Measurements from ENCODE around the gene ACY1.
"Not testable (repeated sequence)": the region's sequence is repeated elsewhere in the genome, so short reads cannot be mapped to it uniquely, and the experiment has no call there.

The ACY1 gene

GRCh38 chr3:51983578-51984268 lies 388 bp downstream of the ACY1 start:
- no peak for DNase-seq (ENCODE audit: low read depth)

- no peak for DNase-seq (ENCODE audit: low read depth)
These were observed 923 bp downstream of the ACY1 start for GRCh38 chr3:51984269-51984647.

DNA sequence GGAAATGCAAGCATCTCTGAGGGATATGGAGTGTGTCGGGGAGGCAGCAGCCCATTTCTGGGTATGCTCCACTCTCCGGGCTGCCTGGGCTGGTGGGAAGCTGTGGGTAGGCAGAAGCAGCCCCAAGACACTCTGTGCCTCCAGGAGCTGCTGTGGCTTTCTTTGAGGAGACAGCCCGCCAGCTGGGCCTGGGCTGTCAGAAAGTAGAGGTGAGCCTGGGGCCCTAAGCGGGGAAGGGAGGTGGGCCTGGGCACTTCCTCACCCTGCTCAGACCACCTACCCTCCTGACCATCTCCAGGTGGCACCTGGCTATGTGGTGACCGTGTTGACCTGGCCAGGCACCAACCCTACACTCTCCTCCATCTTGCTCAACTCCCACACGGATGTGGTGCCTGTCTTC lies 1.7 kb downstream of the ACY1 start:
- no peak for DNase-seq (ENCODE audit: low read depth)

GRCh38 chr3:51986010-51986947 lies 2.9 kb downstream of the ACY1 start:
- no peak for DNase-seq (ENCODE audit: low read depth)

- no peak for DNase-seq (ENCODE audit: low read depth)
These were observed 4.2 kb downstream of the ACY1 start for GRCh38 chr3:51987568-51987967.

GRCh38 chr3:51988286-51989146 lies 5.2 kb downstream of the ACY1 start:
- DNase-seq (ENCODE audit: low read depth), result no peak

DNA sequence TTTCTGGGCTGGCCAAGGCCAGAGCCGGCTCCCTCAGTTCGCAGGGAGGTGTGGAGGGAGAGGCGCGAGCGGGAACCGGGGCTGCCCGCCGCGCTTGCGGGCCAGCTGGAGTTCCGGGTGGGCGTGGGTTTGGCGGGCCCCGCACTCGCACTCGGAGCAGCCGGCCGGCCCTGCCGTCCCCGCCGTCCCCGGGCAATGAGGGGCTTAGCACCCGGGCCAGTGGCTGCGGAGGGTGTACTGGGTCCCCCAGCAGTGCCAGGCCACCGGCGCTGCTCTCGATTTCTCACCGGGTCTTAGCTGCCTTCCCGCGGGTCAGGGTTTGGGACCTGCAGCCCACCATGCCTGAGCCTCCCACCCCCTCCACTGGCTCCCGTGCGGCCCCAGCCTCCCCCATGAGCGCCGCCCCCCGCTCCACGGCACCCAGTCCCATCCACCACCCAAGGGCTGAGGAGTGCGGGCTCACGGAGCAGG lies 7.2 kb downstream of the ACY1 start:
- not testable (repeated sequence) for DNase-seq (ENCODE audit: low read depth)

DNA sequence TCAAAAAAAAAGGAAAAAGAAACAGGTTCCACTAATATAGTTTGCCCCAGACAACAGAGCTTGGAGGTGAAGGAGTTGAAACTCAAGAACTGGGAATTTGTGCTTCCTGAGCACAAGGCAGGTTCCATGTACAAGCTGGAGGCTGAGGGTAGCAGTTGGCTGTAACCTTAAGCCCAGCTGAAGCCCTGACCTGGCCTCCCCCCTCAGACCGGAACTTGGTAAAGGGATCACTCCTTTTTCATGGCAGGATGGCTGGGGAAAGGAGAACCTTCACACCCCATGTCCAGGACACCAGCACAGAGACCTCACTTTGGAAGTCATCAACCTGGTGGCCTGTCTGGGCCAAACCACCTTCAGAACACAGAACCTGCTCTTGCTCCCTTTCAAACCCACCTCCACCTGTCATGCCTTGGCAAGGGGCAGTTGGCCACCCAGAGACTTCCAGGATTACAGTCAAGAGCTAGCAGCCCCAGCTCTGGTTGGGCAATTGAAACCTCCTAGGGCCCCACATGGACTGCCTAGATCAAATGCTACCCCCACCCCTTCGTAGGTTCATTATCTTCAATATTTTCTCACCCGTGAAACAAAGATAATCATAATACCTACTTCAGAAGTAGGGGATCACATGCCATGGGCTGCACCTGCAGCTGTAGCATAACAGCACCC lies 8.8 kb downstream of the ACY1 start:
- no peak for DNase-seq (ENCODE audit: low read depth)

DNA sequence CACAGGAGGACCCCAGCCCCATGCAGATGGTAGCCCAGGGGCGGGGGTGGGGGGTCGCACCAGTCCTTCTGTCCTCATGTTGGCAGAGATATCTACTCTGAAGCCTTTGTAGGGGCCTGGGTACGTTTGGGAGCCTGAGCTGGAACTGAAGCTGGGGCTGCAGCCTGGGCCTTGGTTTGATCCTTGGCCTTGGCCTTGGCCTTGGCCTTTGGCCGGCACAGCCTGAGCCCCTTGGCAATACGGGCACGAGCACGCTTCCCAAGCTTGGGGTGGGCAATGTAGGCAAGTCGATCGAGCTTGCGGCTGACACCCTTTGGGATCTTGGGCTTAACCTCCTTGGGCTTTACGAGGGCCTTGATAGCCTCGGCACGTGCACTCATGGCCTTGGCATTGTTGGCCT lies 10.3 kb downstream of the ACY1 start:
- DNase-seq (ENCODE audit: low read depth), result not testable (repeated sequence)

- DNase-seq (ENCODE audit: low read depth), result no peak
These were observed 11.2 kb downstream of the ACY1 start for GRCh38 chr3:51994530-51994929.

- peak; percentile 82 for DNase-seq (ENCODE audit: low read depth)
These were observed 12.2 kb downstream of the ACY1 start, which contains the start of gene RPL29 for GRCh38 chr3:51995346-51996163. Gene RPL29 (minus strand): TSS chr3:51995895. CDS start chr3:51995461, 434 bp downstream.

GRCh38 chr3:51997172-51997571 lies 13.8 kb downstream of the ACY1 start:
- no peak for DNase-seq (ENCODE audit: low read depth)

DNA sequence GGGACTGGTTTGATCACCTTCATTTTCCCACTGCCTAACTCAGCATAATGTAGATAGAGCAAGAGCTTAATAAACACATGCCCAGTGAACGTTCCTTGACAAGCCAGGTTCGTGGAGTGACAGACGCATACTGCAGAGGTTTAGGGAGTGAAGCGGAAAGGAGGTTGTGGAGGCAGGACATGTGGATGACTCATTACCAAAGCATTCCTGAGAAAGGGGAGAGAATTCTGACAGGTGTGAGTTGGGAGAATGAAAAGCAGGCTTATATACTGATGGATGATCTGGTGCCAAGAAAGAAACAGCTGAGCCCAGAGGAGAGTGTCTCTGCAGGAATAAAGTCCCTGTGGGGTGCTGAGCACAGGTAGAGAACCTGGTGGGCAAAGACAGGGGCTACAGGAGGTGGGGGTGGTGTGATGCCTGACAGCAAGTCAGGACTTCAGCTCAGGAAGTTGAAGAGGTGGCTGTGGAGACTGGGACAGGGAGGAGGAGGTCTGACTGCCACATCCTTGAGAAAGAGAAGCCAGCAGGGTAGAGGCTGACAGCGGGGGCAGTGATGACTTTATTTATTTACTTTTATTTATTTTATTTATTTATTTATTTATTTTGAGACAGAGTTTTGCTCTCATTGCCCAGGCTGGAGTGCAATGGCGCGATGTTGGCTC lies 14.7 kb downstream of the ACY1 start:
- no peak for DNase-seq (ENCODE audit: low read depth)

GRCh38 chr3:51998774-51999173 lies 15.4 kb downstream of the ACY1 start:
- no peak for DNase-seq (ENCODE audit: low read depth)

- DNase-seq (ENCODE audit: low read depth), result no peak
These were observed 16.5 kb downstream of the ACY1 start for GRCh38 chr3:51999846-52000245.

DNA sequence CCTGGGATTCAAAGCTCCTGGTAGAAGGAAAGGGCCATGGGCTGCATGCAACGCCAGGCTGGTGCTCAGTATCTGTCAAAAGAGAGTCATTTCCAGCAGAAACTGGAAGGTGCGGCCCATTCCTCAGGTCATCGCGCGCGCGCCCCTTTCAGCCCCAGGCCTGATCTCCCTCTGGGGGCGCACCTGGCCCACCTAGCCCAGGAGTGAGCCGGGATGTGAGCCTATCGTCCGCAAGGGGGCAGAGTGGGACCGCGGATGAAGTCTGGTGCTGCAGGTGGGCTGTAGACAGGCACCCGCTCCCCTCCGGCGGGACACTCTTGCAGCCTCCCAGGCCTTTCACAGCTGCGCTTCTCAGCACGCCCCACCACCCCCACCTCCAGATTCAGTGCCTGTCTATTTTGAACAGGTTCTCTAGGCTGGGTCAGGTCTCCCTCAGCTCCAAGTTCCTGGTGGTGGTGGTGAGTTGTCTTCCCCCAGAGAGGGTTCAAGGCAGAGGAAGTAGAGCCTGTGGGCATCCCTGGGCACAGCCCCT lies 18.2 kb downstream of the ACY1 start:
- DNase-seq (ENCODE audit: low read depth), result no peak

- DNase-seq (ENCODE audit: low read depth), result no peak
These were observed 19.4 kb downstream of the ACY1 start for GRCh38 chr3:52002748-52003147.

DNA sequence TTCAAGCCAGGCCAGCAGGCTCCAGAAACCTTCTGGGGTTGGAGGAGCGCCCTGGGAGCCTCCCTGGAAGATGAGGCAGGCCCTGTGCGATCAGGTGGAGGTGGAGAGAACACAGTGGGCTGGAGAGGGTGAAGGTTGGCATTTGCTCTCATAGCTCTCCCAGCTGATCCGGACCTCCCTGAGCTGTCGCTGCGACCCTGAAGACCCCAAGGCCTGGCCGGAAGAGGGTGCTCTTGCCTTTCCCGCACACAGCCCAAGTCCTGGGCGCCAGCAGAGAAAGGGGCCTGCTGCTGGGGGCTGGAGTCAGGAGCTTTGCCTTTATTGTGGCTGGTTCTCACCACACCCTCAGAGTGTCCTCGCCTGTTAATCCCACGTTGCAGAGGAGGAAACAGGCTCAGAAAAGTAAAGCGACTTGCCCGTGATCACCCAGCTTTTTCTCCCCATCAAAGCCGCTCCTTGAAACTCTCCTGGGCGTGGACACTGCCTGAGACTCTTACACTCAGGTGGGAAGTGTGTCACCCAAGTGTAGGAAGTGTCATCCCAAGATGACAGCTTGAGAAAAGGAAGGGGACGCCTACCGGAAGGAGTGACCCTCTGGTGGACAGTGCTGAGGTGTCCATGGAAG lies 20.9 kb downstream of the ACY1 start:
- no peak for DNase-seq (ENCODE audit: low read depth)

GRCh38 chr3:52004906-52005395 lies 21.6 kb downstream of the ACY1 start:
- no peak for DNase-seq (ENCODE audit: low read depth)
